ENCODE results near the gene TIGD3.

Gene TIGD3

GRCh38 chr11:65404210-65404609 lies 49.7 kb downstream of the TIGD3 start:
- in situ Hi-C loops (cut with MboI; ENCODE audit: low sequenced_read_pairs): no loop called here

- in situ Hi-C loops (cut with MboI; ENCODE audit: low sequenced_read_pairs): no loop called here
Measured at GRCh38 chr11:65404638-65405339, 50.2 kb downstream of the TIGD3 start.

Measured in HL-60/S4 treated with retinoic acid at 250 ng/mL for 4 days and 3 days (cell line).